Sigmoid colon (tissue), 7 donors: ENCODE measurements around the gene CTNNA1. TPM values are rescaled to one million over a fixed set of nuclear protein-coding genes. Genes with fewer than 3 reads are reported as not detected.

Experiments
- DNase-seq: peaks from one replicate; pipeline ENCODE4 v3.0.0-alpha.2; 2019
- H3K27ac ChIP-seq, 4 donors: fragments of 200-600 bp; sonication (generic); one replicate each; pipeline ENCODE4 v1.5.1; 2016 to 2019; ENCODE audit warnings: mild to moderate bottlenecking in 1 of 4
- H3K27me3 ChIP-seq, 3 donors: fragments of 200-600 bp; sonication (generic); one replicate each; pipeline ENCODE4 v1.5.1; 2019; ENCODE audit warnings: mild to moderate bottlenecking in 1 of 3
- H3K36me3 ChIP-seq, 4 donors: fragments of 200-600 bp; sonication (generic); one replicate each; pipeline ENCODE4 v1.5.1; 2016 to 2019
- H3K4me1 ChIP-seq, 4 donors: fragments of 200-600 bp; sonication (generic); one replicate each; pipeline ENCODE4 v1.5.1; 2017 to 2019
- H3K4me3 ChIP-seq, 4 donors: fragments of 200-600 bp; sonication (generic); one replicate each; pipeline ENCODE4 v1.5.1; 2017 to 2019; ENCODE audit warnings: mild to moderate bottlenecking in 2 of 4, moderate library complexity in 1 of 4
- H3K9me3 ChIP-seq, 4 donors: fragments of 200-600 bp in 3 of 4; sonication (generic) in 3 of 4; one replicate each; pipeline versions ENCODE4 v1.5.1 to v1.6.1; 2013 to 2019
- CTCF ChIP-seq, 4 experiments: fragments of 450-650 bp in 3 of 4; fragments of 200-600 bp in 1 of 4; IDR thresholded peaks; one replicate each; pipeline ENCODE4 v1.5.1; 2016 to 2019; ENCODE audit warnings: antibody characterized with exemption in 4 of 4, mild to moderate bottlenecking in 3 of 4, moderate library complexity in 2 of 4
- EP300 ChIP-seq, 4 donors: sonication (generic); formaldehyde crosslinking; IDR thresholded peaks; one replicate each; pipeline ENCODE4 v1.6.1; 2017; ENCODE audit warnings: antibody characterized with exemption in 4 of 4
- POLR2A ChIP-seq, 2 donors: fragments of 450-650 bp; IDR thresholded peaks; one replicate each; pipeline ENCODE4 v1.6.1; 2016; ENCODE audit warnings: antibody characterized with exemption in 2 of 2, mild to moderate bottlenecking in 2 of 2, moderate library complexity in 2 of 2
- POLR2AphosphoS5 ChIP-seq, 4 donors: sonication (generic); formaldehyde crosslinking; IDR thresholded peaks; one replicate each; pipeline ENCODE4 v1.6.1; 2017; ENCODE audit warnings: antibody characterized with exemption in 4 of 4
- WGBS, 2 donors: extraction: QIAGEN DNeasy Blood & Tissue Kit; methylation state at CpG; one replicate each; pipeline ENCODE4 v1.1.7; 2013; 5-methylcytosine and 5-hydroxymethylcytosine counted together
- intact Hi-C: fragments of 100-400 bp; cut with DNase I; formaldehyde crosslinking; loops from one replicate; pipeline ENCODE4 v1.15.1; 2023
- polyA plus RNA-seq, 3 donors: library from polyadenylated mRNA; stranded (reverse); fragments of 200-250 nt; gene quantifications; one replicate each; pipeline ENCODE4 v1.2.3, GENCODE V29; 2013
- total RNA-seq, 4 donors: library from RNA; depleted of rRNA; stranded (reverse); fragments of >200 nt; gene quantifications; one replicate each; pipeline ENCODE4 v1.1.0, GENCODE V29; 2016
- donor health status: healthy with polysubstance abuse.
- donor health status: Bipolar disorder and iron deficiency.
- donor health status: healthy.

The CTNNA1 gene
- total and polyA plus RNA-seq, 7 donors, result 163 to 256 (median 188) TPM

- Histone ChIP-seq H3K36me3 (no peaks in the 10 kb centered on the region), H3K9me3 (no peaks in the 10 kb centered on the region), H3K27me3 (no peaks in the 10 kb centered on the region), H3K4me3 (no peak overlapping the region), H3K27ac (no peak overlapping the region), H3K4me1 (peaks cover 0 to 39% (median 34%) of the 10 kb centered on the region in 4 donors)
- WGBS, 2 donors, result 97 to 98% methylated on average over 1 of the region's 1 CpG
- intact Hi-C loops, result loop anchor here (10.0 kb wide), 1 partner anchor 308 kb away; no protein-coding TSS in a partner anchor
- DNase-seq, result peak; percentile 40
- TF ChIP-seq POLR2A (IDR thresholded peaks at IDR 0.05), result no peak
- no peak for TF ChIP-seq EP300 (IDR thresholded peaks at IDR 0.05)
- no peak for TF ChIP-seq POLR2AphosphoS5 (IDR thresholded peaks at IDR 0.05)
- TF ChIP-seq CTCF (IDR thresholded peaks at IDR 0.05), result no peak
Observed at GRCh38 chr5:138956801-138957200, 203.6 kb downstream of the CTNNA1 start.

GRCh38 chr5:138960145-138960692, 207.0 kb downstream of the CTNNA1 start:
- Histone ChIP-seq H3K4me3 (no peak overlapping the region), H3K27me3 (no peaks in the 10 kb centered on the region), H3K27ac (no peak overlapping the region), H3K36me3 (no peaks in the 10 kb centered on the region), H3K9me3 (no peaks in the 10 kb centered on the region), H3K4me1 (peaks cover 0 to 5% (median 2%) of the 10 kb centered on the region in 4 donors)
- intact Hi-C loops, result no loop called here
- DNase-seq, result no peak
- TF ChIP-seq POLR2A (IDR thresholded peaks at IDR 0.05), result no peak
- TF ChIP-seq POLR2AphosphoS5 (IDR thresholded peaks at IDR 0.05), result no peak
- TF ChIP-seq CTCF (IDR thresholded peaks at IDR 0.05), result no peak
- no peak for TF ChIP-seq EP300 (IDR thresholded peaks at IDR 0.05)
- 83 to 85% methylated on average over 5 of the region's 5 CpGs for WGBS, 2 donors

- H3K4me1 ChIP-seq, result no peaks in the 10 kb centered on the region
- no peak overlapping the region for H3K27ac ChIP-seq
- H3K4me3 ChIP-seq, result no peak overlapping the region
- 91 to 95% methylated on average over 1 of the region's 1 CpG for WGBS, 2 donors
- no peaks in the 10 kb centered on the region for H3K9me3 ChIP-seq
- no peak for TF ChIP-seq POLR2AphosphoS5 (IDR thresholded peaks at IDR 0.05)
- TF ChIP-seq POLR2A (IDR thresholded peaks at IDR 0.05), result no peak
- no peak for TF ChIP-seq CTCF (IDR thresholded peaks at IDR 0.05)
- TF ChIP-seq EP300 (IDR thresholded peaks at IDR 0.05), result no peak
- H3K36me3 ChIP-seq, result no peaks in the 10 kb centered on the region
- H3K27me3 ChIP-seq, result no peaks in the 10 kb centered on the region
- DNase-seq, result no peak
- intact Hi-C loops, result no loop called here
Observed at GRCh38 chr5:138961221-138961620, 208.0 kb downstream of the CTNNA1 start.

- WGBS, 2 donors, result 92% methylated on average over 1 of the region's 1 CpG
- intact Hi-C loops, result no loop called here
- no peak for TF ChIP-seq EP300 (IDR thresholded peaks at IDR 0.05)
- TF ChIP-seq POLR2AphosphoS5 (IDR thresholded peaks at IDR 0.05), result no peak
- no peak for TF ChIP-seq CTCF (IDR thresholded peaks at IDR 0.05)
- no peak for TF ChIP-seq POLR2A (IDR thresholded peaks at IDR 0.05)
- H3K9me3 ChIP-seq, result no peaks in the 10 kb centered on the region
- H3K4me1 ChIP-seq, result no peaks in the 10 kb centered on the region
- no peak for DNase-seq
- no peak overlapping the region for H3K27ac ChIP-seq
- no peaks in the 10 kb centered on the region for H3K27me3 ChIP-seq
- no peak overlapping the region for H3K4me3 ChIP-seq
- H3K36me3 ChIP-seq, result no peaks in the 10 kb centered on the region
Observed at GRCh38 chr5:138961729-138962128, 208.5 kb downstream of the CTNNA1 start.
